ENCODE data around the gene TTYH1. TPM values are rescaled to one million over a fixed set of nuclear protein-coding genes. Genes with fewer than 3 reads are reported as not detected.
A peak's percentile ranks its signal among the peaks of the same experiment; 100 is the strongest.

TTYH1 gene
- total RNA-seq, 1 donor from 2014 or later: not detected

GRCh38 chr19:54462047-54462654 lies 46.9 kb downstream of the TTYH1 start:
- DNase-seq (ENCODE audit: extremely low spot score, unreplicated experiment): no peak
- peak overlapping the region; percentile 65 for H3K27ac Mint-ChIP-seq (ENCODE audit: unreplicated experiment)
- peaks cover 25% of the 10 kb centered on the region for H3K36me3 Mint-ChIP-seq (ENCODE audit: unreplicated experiment)
- no peak for TF ChIP-seq CTCF (IDR thresholded peaks at IDR 0.05)
- no peaks in the 10 kb centered on the region for H3K9me3 Mint-ChIP-seq (ENCODE audit: unreplicated experiment)
- H3K4me3 Mint-ChIP-seq (ENCODE audit: unreplicated experiment): peak overlapping the region; percentile 73
- peaks cover 33% of the 10 kb centered on the region for H3K4me1 Mint-ChIP-seq (ENCODE audit: unreplicated experiment)
- no peaks in the 10 kb centered on the region for H3K27me3 Mint-ChIP-seq (ENCODE audit: unreplicated experiment)

- H3K4me3 Mint-ChIP-seq (ENCODE audit: unreplicated experiment): peak overlapping the region; percentile 82
- peaks cover 23% of the 10 kb centered on the region for H3K36me3 Mint-ChIP-seq (ENCODE audit: unreplicated experiment)
- no peak for DNase-seq (ENCODE audit: extremely low spot score, unreplicated experiment)
- H3K9me3 Mint-ChIP-seq (ENCODE audit: unreplicated experiment): no peaks in the 10 kb centered on the region
- peaks cover 33% of the 10 kb centered on the region for H3K4me1 Mint-ChIP-seq (ENCODE audit: unreplicated experiment)
- TF ChIP-seq CTCF (IDR thresholded peaks at IDR 0.05): peak; percentile 42
- peak overlapping the region; percentile 60 for H3K27ac Mint-ChIP-seq (ENCODE audit: unreplicated experiment)
- no peaks in the 10 kb centered on the region for H3K27me3 Mint-ChIP-seq (ENCODE audit: unreplicated experiment)
Observed at GRCh38 chr19:54462655-54463530, 47.6 kb downstream of the TTYH1 start.

DNA sequence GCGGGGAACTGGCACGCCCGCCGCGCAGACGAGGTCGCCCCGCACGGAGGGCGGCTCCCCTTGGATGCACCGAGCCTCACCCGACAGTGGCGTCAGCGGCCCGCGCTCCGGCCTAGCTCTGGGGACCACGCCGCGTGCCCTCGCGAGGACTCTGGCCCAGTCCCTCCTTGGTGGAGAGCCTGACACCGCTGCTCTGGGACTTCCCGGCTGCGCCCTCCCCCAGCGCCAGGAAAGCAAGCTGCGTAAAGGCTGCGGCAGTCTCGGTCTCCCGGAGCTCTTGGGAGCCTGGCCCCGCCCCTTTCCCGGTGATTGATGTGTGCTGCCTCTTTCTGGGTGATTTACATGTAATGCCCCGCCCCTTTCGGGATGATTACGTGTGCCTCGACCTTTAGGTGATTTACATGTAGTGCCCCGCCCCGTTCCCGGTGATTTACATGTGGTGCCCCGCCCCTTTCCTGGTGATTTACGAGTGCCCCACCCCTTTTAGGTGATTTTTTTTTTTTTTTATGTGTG lies 48.3 kb downstream of the TTYH1 start, which contains the start of gene LENG9:
TSS of gene LENG9 (minus strand) at position 248 of the 513 bp plus-strand sequence. CDS start 252 bp downstream, outside the sequence.
- Mint-ChIP-seq H3K36me3 (ENCODE audit: unreplicated experiment) (peaks cover 16% of the 10 kb centered on the region), H3K9me3 (ENCODE audit: unreplicated experiment) (no peaks in the 10 kb centered on the region), H3K4me1 (ENCODE audit: unreplicated experiment) (peaks cover 33% of the 10 kb centered on the region), H3K4me3 (ENCODE audit: unreplicated experiment) (peak within 1 kb of the TSS; percentile 82), H3K27ac (ENCODE audit: unreplicated experiment) (peak within 1 kb of the TSS; percentile 98), H3K27me3 (ENCODE audit: unreplicated experiment) (no peaks in the 10 kb centered on the region)
- peak; percentile 99 for DNase-seq (ENCODE audit: extremely low spot score, unreplicated experiment)
- no peak for TF ChIP-seq CTCF (IDR thresholded peaks at IDR 0.05)

DNA sequence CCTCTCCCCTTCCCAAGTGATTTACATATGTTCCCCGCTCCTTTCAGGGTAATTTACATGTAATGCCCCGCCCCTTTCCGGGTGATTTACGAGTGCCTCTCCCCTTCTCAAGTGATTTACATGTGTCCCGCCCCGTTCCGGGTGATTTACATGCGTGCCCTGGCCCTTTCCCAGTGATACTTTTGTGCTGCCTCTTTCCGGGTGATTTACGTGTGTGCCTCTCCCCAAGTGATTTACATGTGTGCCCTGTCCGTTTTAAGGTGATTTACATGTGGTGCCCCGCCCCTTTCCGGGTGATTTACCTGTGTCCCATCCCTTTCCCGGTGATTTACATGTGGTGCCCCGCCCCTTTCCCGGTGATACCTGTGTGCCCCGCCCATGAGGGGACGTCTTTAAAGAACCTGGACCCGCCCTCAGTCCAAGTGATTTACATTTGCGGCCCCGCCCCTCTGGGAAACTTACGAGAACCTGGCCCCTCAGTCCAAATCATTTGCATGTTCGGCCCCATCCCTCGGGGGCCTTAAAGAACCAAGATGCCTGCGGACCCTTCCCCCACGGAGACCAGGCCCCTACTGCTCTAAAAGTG lies 48.9 kb downstream of the TTYH1 start:
- no peak for TF ChIP-seq CTCF (IDR thresholded peaks at IDR 0.05)
- H3K4me1 Mint-ChIP-seq (ENCODE audit: unreplicated experiment): peaks cover 31% of the 10 kb centered on the region
- peak overlapping the region; percentile 82 for H3K4me3 Mint-ChIP-seq (ENCODE audit: unreplicated experiment)
- DNase-seq (ENCODE audit: extremely low spot score, unreplicated experiment): no peak
- peaks cover 10% of the 10 kb centered on the region for H3K36me3 Mint-ChIP-seq (ENCODE audit: unreplicated experiment)
- no peaks in the 10 kb centered on the region for H3K27me3 Mint-ChIP-seq (ENCODE audit: unreplicated experiment)
- no peaks in the 10 kb centered on the region for H3K9me3 Mint-ChIP-seq (ENCODE audit: unreplicated experiment)
- peak overlapping the region; percentile 98 for H3K27ac Mint-ChIP-seq (ENCODE audit: unreplicated experiment)

All from osteocyte (in vitro differentiated cells).